HCT116 (cell line): ENCODE data around the gene DMRTA2. TPM values are rescaled to one million over a fixed set of nuclear protein-coding genes. Genes with fewer than 3 reads are reported as not detected.

Experiments
- ATAC-seq: fragments of 200-7000 bp; cut with Tn5 transposase; 2 replicates; pipeline ENCODE4 v1.9.1; 2020; ENCODE audit warnings: mild to moderate bottlenecking, moderate library complexity
- BruUV-seq: library from RNA; stranded (reverse); fragments of 400-500 nt; replicated peaks from 2 replicates; lab custom pipeline; 2021; lab: Mats Ljungman, UMichigan
- CTCF ChIA-PET: fragments of 300-600 bp; sonication (Branson Sonifier 250); formaldehyde crosslinking; loops from one replicate; lab custom pipeline; 2021; ENCODE audit warnings: antibody characterized with exemption; lab: Charles Lee
- POLR2A ChIA-PET: fragments of 300-600, 350-600 bp; sonication (Branson Sonifier 250); formaldehyde crosslinking; loops from one replicate; lab custom pipeline; 2021; ENCODE audit warnings: antibody characterized with exemption; lab: Charles Lee
- RAD21 ChIA-PET, 2 experiments: fragments of 300-600 bp; sonication (Branson Sonifier 250); formaldehyde crosslinking; loops; one replicate each; lab custom pipeline; 2023; ENCODE audit warnings: low total read pairs in 2 of 2; ENCODE audit not compliant: uncharacterized antibody in 2 of 2, unreplicated experiment in 2 of 2, low non-redundant PET in 1 of 2; lab: Charles Lee
- DNase-seq: peaks from one replicate; pipeline ENCODE4 v3.0.0-alpha.2; 2010; ENCODE audit warnings: low read depth, low spot score
- H2AFZ ChIP-seq: fragments of 200-600 bp; shearing (Covaris generic), sonication (generic); 2 replicates; pipeline ENCODE4 v1.6.1; 2017; ENCODE audit warnings: low read depth, mixed run types, mixed read lengths, antibody characterized with exemption, low read length; ENCODE audit not compliant: poor library complexity, severe bottlenecking
- H3K27ac ChIP-seq: 2 replicates; pipeline ENCODE4 v1.5.1; 2012; ENCODE audit warnings: low read depth, low read length
- H3K27me3 ChIP-seq: fragments of 200-600 bp; sonication (generic); 2 replicates; pipeline ENCODE4 v1.6.1; 2016; ENCODE audit warnings: mixed run types, low read length, mixed read lengths; ENCODE audit not compliant: insufficient read depth
- H3K36me3 ChIP-seq, 2 experiments: fragments of 200-500 bp in 1 of 2; fragments of 200-600 bp in 1 of 2; sonication (Bioruptor generic) in 1 of 2; sonication (generic) in 1 of 2; 2 replicates each; pipeline versions ENCODE4 v1.5.1 to v1.6.1; 2014 to 2016; ENCODE audit warnings: low read length in 2 of 2, inconsistent platforms in 1 of 2, mixed read lengths in 1 of 2, mixed run types in 1 of 2; ENCODE audit not compliant: insufficient read depth in 2 of 2, control insufficient read depth in 1 of 2
- H3K4me1 ChIP-seq, 2 experiments: fragments of 200-600 bp in 1 of 2; sonication (generic) in 1 of 2; 2 replicates each; pipeline versions ENCODE4 v1.5.1 to v1.6.1; 2012 to 2017; ENCODE audit warnings: low read length in 2 of 2, inconsistent platforms in 1 of 2, mild to moderate bottlenecking in 1 of 2, mixed read lengths in 1 of 2, mixed run types in 1 of 2, moderate library complexity in 1 of 2; ENCODE audit not compliant: insufficient read depth in 2 of 2, control insufficient read depth in 1 of 2
- H3K4me2 ChIP-seq: fragments of 200-600 bp; sonication (generic); 2 replicates; pipeline ENCODE4 v1.6.1; 2017; ENCODE audit warnings: mixed run types, low read length, mixed read lengths
- H3K4me3 ChIP-seq, 2 experiments: fragments of 200-600 bp in 1 of 2; sonication (generic) in 1 of 2; replicated peaks in 1 of 2; 2 replicates each; pipeline ENCODE4 v1.5.1; 2011 to 2016; ENCODE audit warnings: low read length in 2 of 2, control low read depth in 1 of 2, low read depth in 1 of 2, mild to moderate bottlenecking in 1 of 2, mixed read lengths in 1 of 2, mixed run types in 1 of 2
- H3K79me2 ChIP-seq: fragments of 200-600 bp; sonication (generic); 2 replicates; pipeline ENCODE4 v1.6.1; 2017; ENCODE audit warnings: mild to moderate bottlenecking, mixed run types, low read length, moderate library complexity, mixed read lengths; ENCODE audit not compliant: insufficient read depth
- H3K9ac ChIP-seq: fragments of 200-600 bp; sonication (generic); 2 replicates; pipeline ENCODE4 v1.6.1; 2016; ENCODE audit warnings: low read length, mixed read lengths
- H3K9me2 ChIP-seq: fragments of 200-600 bp; sonication (generic), shearing (Covaris generic); 2 replicates; pipeline ENCODE4 v1.6.1; 2017; ENCODE audit warnings: mixed run types, mild to moderate bottlenecking, moderate library complexity; ENCODE audit not compliant: insufficient read depth
- H3K9me3 ChIP-seq, 2 experiments: fragments of 200-500 bp in 1 of 2; fragments of 200-600 bp in 1 of 2; sonication (Bioruptor generic) in 1 of 2; sonication (generic) in 1 of 2; 2 replicates each; pipeline ENCODE4 v1.6.1; 2014 to 2017; ENCODE audit warnings: low read length in 2 of 2, mixed read lengths in 2 of 2, inconsistent platforms in 1 of 2, low read depth in 1 of 2, mild to moderate bottlenecking in 1 of 2, mixed run types in 1 of 2, moderate library complexity in 1 of 2; ENCODE audit not compliant: control insufficient read depth in 1 of 2, insufficient read depth in 1 of 2
- H4K20me1 ChIP-seq: fragments of 200-600 bp; sonication (generic), shearing (Covaris generic); 2 replicates; pipeline ENCODE4 v1.6.1; 2017; ENCODE audit warnings: mixed run types, mild to moderate bottlenecking, moderate library complexity; ENCODE audit not compliant: insufficient read depth
- CBX3 ChIP-seq: IDR thresholded peaks from 2 replicates; pipeline ENCODE4 v1.6.1; 2012; ENCODE audit warnings: low read depth
- ELF1 ChIP-seq: IDR thresholded peaks from 2 replicates; pipeline ENCODE4 v1.6.1; 2012; ENCODE audit warnings: low read depth, borderline replicate concordance
- ZBTB33 ChIP-seq: IDR thresholded peaks from 2 replicates; pipeline ENCODE4 v1.6.1; 2011; ENCODE audit warnings: mild to moderate bottlenecking, low read length, moderate library complexity; ENCODE audit not compliant: insufficient replicate concordance; ENCODE audit errors: extremely low read depth
- intact Hi-C: fragments of 100-400 bp; cut with micrococcal nuclease; formaldehyde crosslinking; loops from 2 replicates; pipeline ENCODE4 v1.10.0; 2022
- total RNA-seq: library from RNA; stranded (reverse); gene quantifications from one replicate; pipeline ENCODE4 v1.2.1, GENCODE V29; 2021; ENCODE audit not compliant: unreplicated experiment
- TF ChIP-seq, protein P1 (sequence below): IDR thresholded peaks from 2 replicates; pipeline ENCODE4 v1.6.1; 2012; ENCODE audit warnings: low read depth

The DMRTA2 gene
- total RNA-seq, 1 experiment from 2014 or later, result not detected

DNA sequence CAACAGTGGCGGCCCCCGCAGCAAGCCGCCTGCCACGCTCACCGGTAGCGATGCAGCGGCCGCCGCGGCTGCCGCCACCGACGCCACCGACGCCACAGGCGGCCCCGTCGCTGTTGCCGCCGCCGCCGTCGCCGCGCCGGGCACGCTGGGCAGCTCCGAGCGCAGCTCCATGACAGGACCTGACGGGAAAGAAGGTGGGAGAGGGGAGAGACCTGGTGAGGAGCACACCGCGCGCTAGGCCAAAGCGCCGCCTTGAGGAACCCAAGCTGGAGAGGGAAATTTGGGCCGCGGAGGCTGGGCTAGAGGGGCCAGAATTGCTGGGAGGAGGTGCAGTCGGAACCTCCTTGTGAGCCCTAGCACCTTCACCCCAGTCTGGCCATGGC, 1.9 kb downstream of the DMRTA2 start:
- no peak for ATAC-seq
- no peaks in the 10 kb centered on the region for H3K36me3 ChIP-seq
- H3K9ac ChIP-seq, result no peak overlapping the region
- no peaks in the 10 kb centered on the region for H3K79me2 ChIP-seq
- H3K9me3 ChIP-seq, result no peaks in the 10 kb centered on the region
- intact Hi-C loops, result no loop called here
- H4K20me1 ChIP-seq, result no peaks in the 10 kb centered on the region
- TF ChIP-seq, protein P1, sequence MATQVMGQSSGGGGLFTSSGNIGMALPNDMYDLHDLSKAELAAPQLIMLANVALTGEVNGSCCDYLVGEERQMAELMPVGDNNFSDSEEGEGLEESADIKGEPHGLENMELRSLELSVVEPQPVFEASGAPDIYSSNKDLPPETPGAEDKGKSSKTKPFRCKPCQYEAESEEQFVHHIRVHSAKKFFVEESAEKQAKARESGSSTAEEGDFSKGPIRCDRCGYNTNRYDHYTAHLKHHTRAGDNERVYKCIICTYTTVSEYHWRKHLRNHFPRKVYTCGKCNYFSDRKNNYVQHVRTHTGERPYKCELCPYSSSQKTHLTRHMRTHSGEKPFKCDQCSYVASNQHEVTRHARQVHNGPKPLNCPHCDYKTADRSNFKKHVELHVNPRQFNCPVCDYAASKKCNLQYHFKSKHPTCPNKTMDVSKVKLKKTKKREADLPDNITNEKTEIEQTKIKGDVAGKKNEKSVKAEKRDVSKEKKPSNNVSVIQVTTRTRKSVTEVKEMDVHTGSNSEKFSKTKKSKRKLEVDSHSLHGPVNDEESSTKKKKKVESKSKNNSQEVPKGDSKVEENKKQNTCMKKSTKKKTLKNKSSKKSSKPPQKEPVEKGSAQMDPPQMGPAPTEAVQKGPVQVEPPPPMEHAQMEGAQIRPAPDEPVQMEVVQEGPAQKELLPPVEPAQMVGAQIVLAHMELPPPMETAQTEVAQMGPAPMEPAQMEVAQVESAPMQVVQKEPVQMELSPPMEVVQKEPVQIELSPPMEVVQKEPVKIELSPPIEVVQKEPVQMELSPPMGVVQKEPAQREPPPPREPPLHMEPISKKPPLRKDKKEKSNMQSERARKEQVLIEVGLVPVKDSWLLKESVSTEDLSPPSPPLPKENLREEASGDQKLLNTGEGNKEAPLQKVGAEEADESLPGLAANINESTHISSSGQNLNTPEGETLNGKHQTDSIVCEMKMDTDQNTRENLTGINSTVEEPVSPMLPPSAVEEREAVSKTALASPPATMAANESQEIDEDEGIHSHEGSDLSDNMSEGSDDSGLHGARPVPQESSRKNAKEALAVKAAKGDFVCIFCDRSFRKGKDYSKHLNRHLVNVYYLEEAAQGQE, result no peak
- no peak for TF ChIP-seq ZBTB33
- no peak for TF ChIP-seq CBX3
- no peak for TF ChIP-seq ELF1
- H3K4me3 ChIP-seq, result no peak overlapping the region
- no peak for DNase-seq
- H2AFZ ChIP-seq, result no peak overlapping the region
- CTCF ChIA-PET, result no interaction called here
- H3K4me2 ChIP-seq, result no peak overlapping the region
- H3K4me1 ChIP-seq, result no peaks in the 10 kb centered on the region
- POLR2A ChIA-PET, result no interaction called here
- BruUV-seq, result no TSS peak
- no peaks in the 10 kb centered on the region for H3K9me2 ChIP-seq
- H3K27ac ChIP-seq, result no peak overlapping the region
- RAD21 ChIA-PET, result no interaction called here
- no peaks in the 10 kb centered on the region for H3K27me3 ChIP-seq
